M059J (cell line): ENCODE results near the gene BIRC5. TPM values are rescaled to one million over a fixed set of nuclear protein-coding genes. Genes with fewer than 3 reads are reported as not detected.

Experiments used
- DNase-seq: peaks from one replicate; pipeline ENCODE4 v3.0.0-alpha.2; 2012; ENCODE audit warnings: low read depth
- total RNA-seq: library from RNA; depleted of rRNA; stranded (reverse); fragments of >200 nt; shearing (Covaris generic); gene quantifications from 2 replicates; pipeline ENCODE4 v1.2.3, GENCODE V29; 2014

The BIRC5 gene
- total RNA-seq, 1 experiment from 2014 or later = 148 TPM

DNA sequence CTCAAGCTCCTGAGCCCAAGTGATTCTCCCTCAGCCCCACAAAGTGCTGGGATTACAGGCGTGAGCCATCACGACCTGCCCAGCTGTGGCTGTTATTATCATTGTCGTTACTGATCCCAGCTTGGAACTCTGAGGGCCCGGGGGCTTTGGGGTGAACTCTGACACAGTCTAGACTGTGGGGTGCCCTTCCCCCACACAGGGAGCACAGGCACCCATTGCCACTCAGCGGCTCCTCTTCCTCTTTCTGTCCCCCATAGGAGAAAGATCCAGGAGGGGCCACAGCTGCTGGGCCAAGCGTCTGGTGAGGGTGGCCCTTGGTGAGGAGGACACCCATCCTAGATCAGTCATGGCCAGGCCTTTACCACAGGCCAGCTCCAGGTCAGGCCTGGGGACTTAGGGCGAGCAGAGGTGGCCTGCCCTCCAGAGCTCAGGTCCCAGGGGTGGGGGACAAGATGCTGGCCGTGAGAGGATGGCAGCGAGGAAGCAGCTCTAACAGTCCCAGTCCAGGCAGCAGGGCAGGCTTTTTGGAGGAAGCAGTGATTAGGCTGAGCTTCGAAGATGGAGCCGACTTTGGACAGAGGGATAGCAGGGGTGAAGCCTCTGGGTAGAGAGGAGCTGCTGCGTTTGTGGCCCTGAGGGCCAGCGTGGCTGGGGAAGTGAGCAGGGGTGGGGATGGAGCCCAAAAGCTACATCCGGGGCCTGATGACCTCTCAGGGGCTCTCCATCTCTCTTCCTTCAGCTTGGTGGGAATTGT, 42.1 kb downstream of the BIRC5 start:
- no peak for DNase-seq

DNA sequence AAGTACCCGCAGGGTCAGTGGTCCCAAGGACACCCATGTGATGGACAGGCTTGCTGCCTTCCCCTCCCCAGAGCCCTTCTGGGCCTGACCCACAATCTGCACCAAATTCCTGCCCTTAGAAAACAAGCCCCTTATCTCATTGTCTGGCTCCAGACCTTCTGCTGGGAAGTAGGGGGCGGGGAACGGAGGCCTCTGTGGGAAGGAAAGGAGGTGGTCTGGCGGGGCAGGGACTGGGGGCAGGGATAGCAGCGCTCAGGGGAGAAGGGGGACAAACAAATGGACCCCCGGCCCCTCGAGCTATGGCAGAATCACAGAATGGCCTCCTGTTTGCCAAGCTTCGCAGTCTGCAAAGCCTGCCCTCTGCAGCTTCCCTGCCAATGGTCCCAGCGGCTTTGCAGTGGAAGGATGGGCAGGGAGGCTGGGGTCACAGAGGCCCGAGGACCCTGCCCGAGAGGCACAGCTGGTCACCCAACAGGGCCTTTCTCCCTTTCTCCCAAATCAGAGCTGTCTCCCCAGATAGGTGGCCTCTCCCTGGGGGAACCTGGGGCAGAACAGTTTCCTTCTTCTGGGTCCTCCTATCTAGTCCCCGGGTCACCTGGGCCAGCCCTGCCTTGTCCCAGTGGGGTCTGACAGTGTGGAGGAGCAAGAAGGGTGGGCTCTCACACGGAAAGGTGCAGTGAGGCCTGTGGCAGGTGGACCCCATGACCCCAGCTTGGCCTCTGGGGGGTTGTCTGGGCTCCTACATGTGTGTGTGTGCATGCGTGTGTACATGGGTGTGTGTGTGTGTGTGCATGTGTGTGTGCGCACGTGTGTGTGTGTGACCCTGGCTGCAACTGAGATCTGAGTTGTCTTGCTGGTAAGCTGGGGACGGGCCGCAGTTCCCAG, 42.9 kb downstream of the BIRC5 start:
- no peak for DNase-seq

DNA sequence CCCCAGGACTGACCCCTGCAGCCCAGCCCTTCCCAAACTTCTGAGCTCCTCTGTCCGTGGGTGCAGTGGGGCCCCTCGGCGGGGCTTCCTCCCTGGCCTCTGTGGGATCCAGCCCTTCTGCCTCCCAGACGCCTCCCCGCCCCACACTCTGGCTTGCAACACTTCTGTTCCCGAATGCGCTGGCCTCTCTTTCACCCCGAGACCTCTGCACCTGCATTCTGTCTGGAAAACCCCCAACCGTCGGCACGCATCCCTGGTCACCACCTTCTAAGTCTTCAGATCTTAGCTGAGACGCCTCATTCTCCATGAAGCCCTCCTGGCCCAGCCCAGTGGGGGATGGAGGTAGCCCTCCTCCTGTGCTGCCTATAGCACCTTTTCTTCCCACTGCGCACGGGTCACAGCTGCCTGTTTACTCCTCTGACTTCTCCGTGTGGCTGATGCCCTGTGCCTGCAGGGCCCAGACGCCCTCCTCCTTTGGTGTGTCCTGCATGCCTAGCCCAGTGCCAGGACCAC, 43.8 kb downstream of the BIRC5 start:
- DNase-seq = no peak

DNA sequence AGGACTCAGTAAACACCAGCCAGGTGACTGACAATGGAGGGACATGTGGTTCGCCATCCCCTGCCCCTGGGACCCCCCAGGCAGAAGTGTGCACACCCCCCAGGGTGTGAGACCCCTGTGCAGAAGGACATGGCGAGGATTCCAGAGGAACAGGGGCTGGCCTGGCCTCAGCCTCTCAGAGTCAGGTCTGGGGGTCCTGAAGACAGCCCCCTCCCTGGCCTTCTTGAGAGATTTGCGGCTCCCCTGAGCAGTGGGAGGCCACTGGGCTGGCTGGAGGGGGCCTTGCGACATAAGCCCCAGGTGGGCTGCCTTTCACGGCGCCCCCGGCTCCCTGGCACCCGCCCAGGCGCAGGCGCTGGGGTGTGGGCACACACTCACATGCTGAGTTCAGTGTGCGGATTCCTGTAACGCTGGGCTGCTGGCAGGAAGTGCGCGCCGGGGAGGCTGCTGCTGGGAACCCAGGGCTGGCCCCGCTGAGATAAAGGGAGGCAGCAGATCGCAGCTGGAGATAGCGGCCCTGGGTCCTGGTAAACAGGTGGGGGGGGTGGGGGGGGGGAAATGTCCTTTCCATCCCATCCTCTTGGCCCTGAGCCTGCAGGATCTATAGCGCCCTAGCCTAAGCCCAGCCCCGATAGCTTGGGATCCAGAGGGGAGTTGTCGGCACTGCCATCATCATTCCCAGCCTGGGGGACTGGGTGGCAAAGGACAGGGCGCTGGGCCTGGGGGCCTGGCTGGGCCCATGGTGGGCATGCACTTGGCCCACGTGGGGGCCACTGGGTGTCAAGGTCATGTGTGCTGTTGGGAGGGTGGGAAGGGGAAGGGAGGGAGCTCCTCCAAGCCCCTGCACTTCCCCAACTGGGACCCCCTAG, 44.5 kb downstream of the BIRC5 start:
- no peak for DNase-seq

DNA sequence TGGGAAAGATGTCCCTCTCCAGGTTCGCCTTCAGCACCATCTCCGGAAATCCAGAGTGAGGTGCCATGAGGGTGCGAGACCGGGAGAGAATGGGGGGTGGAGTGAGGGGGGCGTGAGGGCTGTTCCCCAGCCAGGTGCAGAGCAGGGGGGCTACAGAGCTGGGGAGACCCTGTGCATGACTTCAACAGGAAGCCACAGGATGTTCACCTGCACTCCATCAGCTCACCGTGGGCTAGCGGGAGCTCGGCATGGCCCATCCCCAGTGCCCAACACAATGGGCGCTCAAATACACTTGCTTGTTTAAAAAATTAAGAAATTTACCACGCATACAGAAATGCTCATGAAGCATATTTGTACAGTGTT, 45.1 kb downstream of the BIRC5 start:
- DNase-seq = no peak

DNA sequence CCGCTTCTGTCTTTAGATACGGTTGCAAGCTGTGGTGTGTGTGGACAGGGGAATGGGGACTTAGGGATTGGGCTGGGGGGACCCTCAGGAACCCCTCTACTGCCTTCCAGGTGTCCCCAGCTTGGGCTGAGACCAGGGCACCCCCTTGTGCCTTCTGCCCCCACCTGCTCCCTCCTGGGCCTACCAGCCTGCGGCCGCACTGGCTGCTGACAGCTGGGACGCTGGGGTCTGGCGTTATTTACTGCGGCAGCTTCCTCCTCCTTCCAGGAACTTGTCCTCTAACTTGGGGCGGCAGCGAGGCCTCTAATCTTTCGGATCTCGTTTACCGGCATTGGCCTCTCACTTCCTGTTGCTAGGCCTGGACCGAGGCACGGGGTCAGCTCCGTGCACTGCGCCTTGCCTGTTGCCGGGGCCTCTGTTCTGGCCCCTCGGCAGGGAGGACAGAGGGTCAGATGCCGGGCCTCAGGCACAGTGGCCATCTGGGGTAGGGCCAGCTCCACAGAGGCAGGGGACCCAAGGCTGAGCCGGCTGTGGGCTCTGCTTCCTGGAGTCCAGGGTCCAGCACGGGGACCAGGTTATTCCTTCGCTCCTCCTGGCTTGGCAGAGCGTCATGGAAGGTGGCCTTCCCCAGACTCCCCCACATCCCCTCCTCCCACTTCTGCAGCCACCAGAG, 49.1 kb downstream of the BIRC5 start:
- DNase-seq = no peak

DNA sequence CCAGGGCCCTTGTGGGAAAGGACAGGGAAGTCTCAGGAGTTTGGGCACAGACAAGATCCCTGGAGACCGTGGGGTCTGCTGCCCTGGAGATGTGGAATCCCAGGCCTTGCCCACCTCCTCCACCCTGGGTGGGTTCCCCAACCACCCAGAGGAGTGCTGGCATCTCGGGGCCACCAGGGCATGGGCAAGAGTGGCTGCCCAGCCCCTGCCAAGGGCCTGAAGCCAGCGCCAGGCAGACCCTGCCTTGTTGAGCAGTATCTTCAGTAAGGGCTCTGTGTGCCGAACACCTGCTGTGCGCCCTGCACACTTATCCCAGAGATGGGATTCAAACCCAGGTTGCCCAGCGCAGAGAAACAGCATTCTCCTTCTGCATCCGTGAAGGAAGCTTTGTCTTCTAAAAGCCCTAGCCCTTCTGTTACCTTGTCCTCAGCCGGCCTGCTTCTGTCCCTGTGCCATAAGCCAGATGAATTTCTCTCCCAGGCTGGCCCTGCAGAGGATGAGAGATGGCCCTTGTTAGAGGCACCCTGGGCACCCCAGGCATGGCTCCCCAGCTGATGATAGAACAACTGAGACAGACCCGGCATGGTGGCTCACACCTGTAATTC, 49.8 kb downstream of the BIRC5 start:
- no peak for DNase-seq

DNA sequence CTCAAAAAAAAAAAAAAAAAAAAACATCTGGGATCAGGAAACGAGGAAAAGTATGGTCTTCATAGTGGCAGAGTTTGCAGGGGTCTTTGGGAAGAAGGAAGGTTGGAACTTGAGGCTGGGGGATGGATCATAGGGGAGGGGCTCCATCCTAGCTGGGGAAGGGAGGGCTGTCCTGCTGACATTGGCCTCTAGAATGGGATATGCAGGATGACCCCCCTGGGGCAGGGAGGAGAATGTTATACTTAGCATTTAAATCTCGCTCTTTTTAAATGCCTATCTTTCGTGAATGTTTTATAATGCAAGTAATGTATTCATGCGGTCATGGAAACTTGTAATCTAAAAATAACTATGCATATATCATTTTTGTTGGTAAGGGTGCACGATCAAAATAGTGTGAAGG, 50.5 kb downstream of the BIRC5 start:
- DNase-seq = no peak

DNA sequence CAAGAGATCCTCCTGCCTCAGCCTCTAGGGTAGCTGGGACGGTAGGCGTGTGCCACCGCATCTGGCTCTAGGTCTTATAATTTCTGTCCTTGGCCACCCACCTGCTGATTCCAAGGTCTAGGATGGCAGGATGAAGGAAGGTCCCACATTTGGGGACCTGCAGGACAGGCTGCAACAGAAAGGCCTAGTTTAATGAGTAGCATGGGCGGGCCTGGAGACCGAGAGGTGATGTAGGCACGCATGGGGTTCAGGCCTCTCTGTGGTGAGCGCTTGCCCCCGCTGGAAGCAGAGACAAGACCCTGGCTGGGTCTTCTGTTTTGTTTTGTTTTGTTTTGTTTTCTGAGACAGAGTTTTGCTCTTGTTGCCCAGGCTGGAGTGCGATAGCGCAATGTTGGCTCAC, 51.1 kb downstream of the BIRC5 start:
- DNase-seq = no peak

DNA sequence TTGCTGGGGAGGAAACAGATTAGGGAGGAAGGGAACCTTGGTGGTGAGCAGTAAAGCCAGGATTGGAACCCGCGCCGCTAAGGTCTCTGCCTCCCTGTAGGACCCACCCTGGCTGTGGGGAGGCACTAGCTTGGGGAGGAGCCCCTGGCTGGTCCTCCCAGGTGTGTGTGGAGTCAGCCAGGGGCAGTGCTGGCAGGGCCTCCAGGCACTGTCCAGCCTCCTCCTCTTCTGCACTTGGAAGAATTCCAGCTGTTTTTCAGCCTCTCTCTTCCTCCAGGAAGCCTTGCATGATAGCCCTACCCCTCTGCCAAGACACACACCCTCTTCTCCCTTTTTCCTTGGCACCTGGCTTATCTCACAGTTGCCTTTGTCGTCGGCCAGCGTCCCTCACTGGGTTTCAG, 52.2 kb downstream of the BIRC5 start:
- no peak for DNase-seq

DNA sequence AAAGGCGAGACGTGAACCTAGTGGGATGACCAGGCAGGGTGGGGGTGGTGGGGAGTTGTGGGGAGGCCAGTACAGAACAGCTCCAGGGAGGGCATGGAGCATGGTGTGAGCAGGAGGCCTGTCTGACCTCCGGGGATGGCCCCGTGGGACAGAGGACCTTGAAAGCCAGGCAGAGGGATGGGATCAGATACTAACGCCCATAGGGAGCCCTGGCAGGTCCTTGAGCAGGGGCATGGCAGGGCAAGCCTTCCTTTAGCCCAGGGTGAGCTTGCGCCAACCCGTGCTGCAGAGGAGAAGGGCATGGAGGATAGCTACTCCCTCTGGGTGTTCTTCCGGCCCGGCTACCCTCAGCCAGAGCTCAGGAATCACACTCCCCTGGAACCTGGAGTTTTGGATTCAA, 52.7 kb downstream of the BIRC5 start:
- no peak for DNase-seq

DNA sequence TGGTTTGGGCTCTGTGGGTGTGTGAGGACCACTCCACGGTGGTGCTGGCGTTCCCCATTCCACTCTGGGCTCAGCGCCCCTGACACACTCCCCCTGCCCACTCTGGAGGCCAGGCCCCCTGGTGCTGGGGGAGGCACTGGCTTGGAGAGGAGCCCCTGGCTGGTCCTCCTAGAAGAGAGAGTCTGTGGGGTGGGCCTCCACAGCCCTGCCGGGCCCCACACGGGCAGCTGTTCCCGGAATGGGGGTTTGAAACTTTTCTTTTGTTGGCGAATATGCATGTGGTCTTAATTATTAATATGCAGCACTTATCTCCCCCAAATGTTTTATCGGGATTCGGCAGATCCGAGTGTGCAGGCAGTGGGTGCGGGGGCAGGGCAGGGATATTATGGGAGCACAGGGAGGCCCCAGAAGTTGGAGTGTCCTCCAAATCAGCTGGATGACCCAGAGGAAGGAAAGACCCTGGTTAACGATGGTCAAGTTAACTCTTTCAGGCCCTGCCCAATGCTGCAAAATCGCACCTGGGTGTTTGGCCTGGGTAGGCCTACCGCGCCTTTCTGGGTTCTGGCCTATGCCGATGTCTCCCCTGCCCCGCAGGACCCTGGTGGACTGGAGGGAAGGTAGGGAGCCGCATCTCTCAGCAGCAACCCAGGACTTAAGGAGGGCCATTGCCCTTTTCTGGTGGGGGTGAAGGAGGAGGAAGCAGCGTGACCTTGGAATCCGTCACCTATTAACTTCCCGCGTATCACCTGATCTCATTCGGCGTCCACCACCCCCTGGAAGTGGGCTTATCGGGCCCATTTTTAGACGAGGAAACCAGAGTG, 53.4 kb downstream of the BIRC5 start:
- no peak for DNase-seq

DNA sequence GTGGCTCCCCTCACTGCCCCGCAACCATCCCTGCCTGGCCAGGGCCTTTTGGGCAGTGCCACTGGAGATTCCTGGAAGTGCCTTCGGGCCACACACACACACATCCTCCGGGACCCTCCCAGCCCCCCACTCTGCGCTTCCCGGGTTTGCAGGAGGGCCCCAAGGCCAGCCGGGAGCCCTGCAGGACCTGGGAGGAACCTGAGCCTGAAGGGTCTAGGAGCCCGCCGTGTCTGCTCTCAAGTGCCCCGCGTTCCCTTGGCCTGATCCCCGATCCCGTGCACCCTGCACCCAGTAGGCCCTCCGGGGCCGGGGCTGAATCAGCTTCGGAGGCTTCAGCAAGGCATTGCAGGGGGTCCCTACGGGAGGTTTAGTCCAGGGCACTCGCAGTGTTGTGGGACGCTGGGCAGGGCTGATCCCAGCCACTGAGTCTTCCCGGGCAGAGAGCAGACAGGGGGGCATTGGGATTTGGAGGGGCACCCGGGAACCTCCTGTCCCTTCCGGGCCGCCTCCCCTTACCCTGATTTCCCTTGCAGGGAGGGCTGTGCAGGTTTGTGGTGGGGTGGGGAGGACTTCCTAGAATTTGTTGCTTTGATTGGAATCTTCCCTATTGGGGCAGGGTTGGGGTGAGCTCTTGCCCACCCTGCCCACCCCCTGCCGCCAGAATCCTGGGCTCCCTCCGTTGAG, 54.3 kb downstream of the BIRC5 start:
- DNase-seq = no peak

DNA sequence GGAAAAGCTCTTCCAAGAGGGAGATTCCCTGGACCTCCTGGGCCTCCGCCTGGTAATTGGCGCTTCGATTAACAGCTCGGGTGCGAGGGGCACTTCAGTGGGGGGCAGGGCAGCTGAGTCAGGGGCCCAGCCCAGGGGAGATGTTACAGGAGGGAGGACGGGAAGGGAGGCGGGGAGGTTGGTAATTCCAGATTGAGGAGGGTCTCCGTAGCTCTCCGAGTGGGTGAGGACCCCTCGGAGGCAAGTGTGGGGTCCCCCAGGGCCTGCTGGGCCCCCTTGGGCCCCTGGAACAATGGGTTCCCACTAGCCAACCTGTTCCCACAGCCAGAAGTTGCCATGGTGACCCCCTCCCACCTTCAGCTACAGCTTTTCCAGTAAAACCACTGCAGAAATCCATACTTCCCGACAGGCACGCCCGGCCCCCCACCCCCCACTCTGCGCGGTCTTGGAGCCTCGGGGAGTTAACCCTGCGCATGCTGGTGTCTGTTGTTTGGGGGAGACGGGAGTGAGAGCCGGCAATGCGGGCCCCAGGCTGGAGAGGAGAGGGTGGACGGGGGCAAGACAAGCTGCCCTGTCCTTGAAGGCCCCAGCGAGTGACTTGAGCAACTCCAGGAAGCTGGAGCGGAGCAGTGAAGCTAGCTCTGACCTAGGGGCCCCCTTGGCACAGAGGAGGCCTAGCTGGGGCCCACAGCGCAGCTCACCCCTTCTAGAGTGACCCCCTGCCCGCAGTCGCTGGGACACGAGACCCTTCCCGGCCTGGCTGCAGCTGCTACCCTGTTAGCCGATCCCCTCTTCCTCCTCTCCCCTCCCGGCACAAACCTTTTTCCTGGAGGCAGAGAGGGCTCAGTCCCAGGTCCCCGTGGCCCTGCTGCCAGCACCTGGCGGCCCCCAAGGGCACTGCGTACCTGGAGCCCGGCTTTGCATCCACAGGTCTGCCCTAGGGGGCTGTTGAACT, 55.2 kb downstream of the BIRC5 start:
- DNase-seq = no peak

DNA sequence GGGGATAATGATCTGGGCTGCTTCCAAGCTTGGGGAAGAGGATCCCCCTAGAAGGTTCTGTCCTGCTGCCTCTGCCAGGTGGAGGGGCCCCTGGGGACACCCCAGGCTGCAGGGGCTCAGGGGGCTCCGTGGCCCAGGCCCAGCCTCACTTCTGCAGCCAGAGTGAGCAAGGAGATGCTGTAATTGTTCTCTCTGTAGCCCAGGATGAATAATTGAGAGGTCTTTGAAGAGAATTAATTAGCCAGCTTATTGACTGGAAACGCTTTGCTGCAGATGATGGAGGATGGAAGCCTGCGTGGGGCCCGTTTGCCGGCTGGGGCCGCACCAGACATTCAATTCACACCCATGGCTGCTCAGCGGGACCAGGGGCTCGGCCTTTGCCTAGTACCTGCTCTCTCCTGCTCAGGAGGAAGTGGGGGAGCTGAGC, 55.9 kb downstream of the BIRC5 start:
- no peak for DNase-seq

DNA sequence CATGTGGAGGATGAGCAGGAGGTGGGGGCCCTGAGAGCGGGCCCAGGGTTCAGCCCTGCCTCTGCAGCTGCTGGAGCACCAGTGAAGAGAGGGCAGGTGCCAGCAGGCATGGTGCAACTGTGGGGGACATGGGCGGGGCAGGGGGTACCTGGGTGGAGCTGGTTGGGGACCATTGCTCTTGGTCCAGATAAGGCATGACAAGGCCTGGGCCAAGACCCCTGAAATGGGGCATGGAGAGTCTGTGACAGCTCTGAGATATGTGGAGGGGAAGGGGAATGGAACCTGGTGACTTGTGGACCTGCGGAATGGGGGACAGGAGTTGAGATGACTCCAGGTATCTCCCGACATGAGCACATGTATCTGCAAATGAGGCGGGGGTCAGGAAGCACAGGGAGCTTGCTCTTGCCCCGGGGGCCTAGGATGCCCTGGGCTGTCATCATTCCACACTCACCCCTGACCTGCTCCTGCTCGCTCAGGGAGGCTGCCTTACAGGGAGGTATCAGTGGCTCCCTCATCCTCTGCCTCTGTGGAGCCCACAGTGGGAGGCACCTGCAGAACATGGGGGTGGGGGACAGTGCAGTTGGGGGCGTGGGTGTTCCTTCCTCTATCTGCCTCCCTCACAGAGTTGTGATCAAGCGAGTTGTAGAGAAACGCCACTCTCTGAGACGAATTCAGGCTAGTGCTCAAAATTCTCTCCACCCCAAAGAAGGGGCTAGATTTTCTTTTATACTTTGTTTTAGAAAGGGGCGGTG, 57.5 kb downstream of the BIRC5 start:
- DNase-seq = no peak

DNA sequence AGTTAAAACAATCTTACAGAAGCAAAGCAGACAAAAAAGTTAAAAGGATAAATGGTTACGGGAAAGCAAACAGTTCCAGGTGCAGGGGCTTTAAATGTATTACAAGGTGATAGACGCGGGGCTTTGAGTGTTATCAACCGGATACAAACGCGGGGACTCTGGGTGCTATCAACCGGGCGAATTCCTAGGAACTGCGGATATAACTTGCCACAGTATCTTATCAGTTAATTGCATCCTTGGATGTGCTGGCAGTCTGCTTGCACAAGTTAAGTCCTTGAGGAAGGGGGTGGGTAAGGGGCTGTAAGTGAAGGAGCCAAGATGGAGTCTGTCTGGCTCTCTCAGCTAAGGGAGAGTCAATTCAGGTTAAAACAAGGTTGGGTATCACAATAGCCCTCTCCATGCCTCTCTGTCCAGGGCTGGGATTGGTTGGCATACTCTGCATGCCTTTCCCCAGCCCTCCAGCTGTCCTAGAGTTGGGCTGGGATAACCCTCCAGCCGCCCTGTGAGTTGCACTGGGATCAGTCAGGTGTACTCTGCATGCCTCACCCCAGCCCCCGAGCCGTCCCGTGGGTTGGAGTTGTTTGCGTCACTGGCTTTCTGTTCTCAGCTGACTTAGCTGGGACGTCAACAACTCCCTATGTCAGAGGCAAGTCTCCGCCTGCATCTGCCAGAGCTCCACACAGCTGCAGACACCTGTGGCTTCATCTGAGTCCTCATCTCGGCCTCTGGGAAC, 58.3 kb downstream of the BIRC5 start:
- no peak for DNase-seq
